DOHH2 (cell line): Measurements from ENCODE around the gene TBC1D22A.
A peak's percentile ranks its signal among the peaks of the same experiment; 100 is the strongest.

Experiments used
- CTCF ChIP-seq: fragments of 200-600 bp; sonication (generic); IDR thresholded peaks from one replicate; pipeline ENCODE4 v1.5.1; 2014; ENCODE audit warnings: antibody characterized with exemption, mild to moderate bottlenecking, low read depth, low read length; ENCODE audit not compliant: poor library complexity, severe bottlenecking
- EZH2phosphoT487 ChIP-seq: fragments of 200-600 bp; sonication (generic); IDR thresholded peaks from 2 replicates; pipeline ENCODE4 v1.6.1; 2017; ENCODE audit warnings: borderline replicate concordance, mild to moderate bottlenecking, antibody characterized with exemption, low read length, moderate library complexity, mixed read lengths

GRCh38 chr22:46758867-46759290, 3.6 kb upstream of the TBC1D22A start:
- peak; percentile 86 for TF ChIP-seq CTCF
- no peak for TF ChIP-seq EZH2phosphoT487
